Sigmoid colon (tissue), 7 donors: Measurements from ENCODE around the gene HHEX. TPM values are rescaled to one million over a fixed set of nuclear protein-coding genes. Genes with fewer than 3 reads are reported as not detected.

Experiments
- DNase-seq: peaks from one replicate; pipeline ENCODE4 v3.0.0-alpha.2; 2019
- H3K27ac ChIP-seq, 4 donors: fragments of 200-600 bp; sonication (generic); one replicate each; pipeline ENCODE4 v1.5.1; 2016 to 2019; ENCODE audit warnings: mild to moderate bottlenecking in 1 of 4
- H3K27me3 ChIP-seq, 3 donors: fragments of 200-600 bp; sonication (generic); one replicate each; pipeline ENCODE4 v1.5.1; 2019; ENCODE audit warnings: mild to moderate bottlenecking in 1 of 3
- H3K36me3 ChIP-seq, 4 donors: fragments of 200-600 bp; sonication (generic); one replicate each; pipeline ENCODE4 v1.5.1; 2016 to 2019
- H3K4me1 ChIP-seq, 4 donors: fragments of 200-600 bp; sonication (generic); one replicate each; pipeline ENCODE4 v1.5.1; 2017 to 2019
- H3K4me3 ChIP-seq, 4 donors: fragments of 200-600 bp; sonication (generic); one replicate each; pipeline ENCODE4 v1.5.1; 2017 to 2019; ENCODE audit warnings: mild to moderate bottlenecking in 2 of 4, moderate library complexity in 1 of 4
- H3K9me3 ChIP-seq, 4 donors: fragments of 200-600 bp in 3 of 4; sonication (generic) in 3 of 4; one replicate each; pipeline versions ENCODE4 v1.5.1 to v1.6.1; 2013 to 2019
- CTCF ChIP-seq, 4 experiments: fragments of 450-650 bp in 3 of 4; fragments of 200-600 bp in 1 of 4; IDR thresholded peaks; one replicate each; pipeline ENCODE4 v1.5.1; 2016 to 2019; ENCODE audit warnings: antibody characterized with exemption in 4 of 4, mild to moderate bottlenecking in 3 of 4, moderate library complexity in 2 of 4
- EP300 ChIP-seq, 4 donors: sonication (generic); formaldehyde crosslinking; IDR thresholded peaks; one replicate each; pipeline ENCODE4 v1.6.1; 2017; ENCODE audit warnings: antibody characterized with exemption in 4 of 4
- POLR2A ChIP-seq, 2 donors: fragments of 450-650 bp; IDR thresholded peaks; one replicate each; pipeline ENCODE4 v1.6.1; 2016; ENCODE audit warnings: antibody characterized with exemption in 2 of 2, mild to moderate bottlenecking in 2 of 2, moderate library complexity in 2 of 2
- POLR2AphosphoS5 ChIP-seq, 4 donors: sonication (generic); formaldehyde crosslinking; IDR thresholded peaks; one replicate each; pipeline ENCODE4 v1.6.1; 2017; ENCODE audit warnings: antibody characterized with exemption in 4 of 4
- WGBS, 2 donors: extraction: QIAGEN DNeasy Blood & Tissue Kit; methylation state at CpG; one replicate each; pipeline ENCODE4 v1.1.7; 2013; 5-methylcytosine and 5-hydroxymethylcytosine counted together
- intact Hi-C: fragments of 100-400 bp; cut with DNase I; formaldehyde crosslinking; loops from one replicate; pipeline ENCODE4 v1.15.1; 2023
- polyA plus RNA-seq, 3 donors: library from polyadenylated mRNA; stranded (reverse); fragments of 200-250 nt; gene quantifications; one replicate each; pipeline ENCODE4 v1.2.3, GENCODE V29; 2013
- total RNA-seq, 4 donors: library from RNA; depleted of rRNA; stranded (reverse); fragments of >200 nt; gene quantifications; one replicate each; pipeline ENCODE4 v1.1.0, GENCODE V29; 2016
- donor health status: healthy with polysubstance abuse.
- donor health status: Bipolar disorder and iron deficiency.
- donor health status: healthy.

Gene HHEX
- total and polyA plus RNA-seq, 7 donors: 2.8 to 13.2 (median 6.6) TPM

- DNase-seq: no peak
- intact Hi-C loops: no loop called here
- Histone ChIP-seq H3K4me3 (no peak overlapping the region), H3K4me1 (no peaks in the 10 kb centered on the region), H3K27me3 (no peaks in the 10 kb centered on the region), H3K9me3 (no peaks in the 10 kb centered on the region), H3K36me3 (no peaks in the 10 kb centered on the region), H3K27ac (no peak overlapping the region)
- TF ChIP-seq CTCF (IDR thresholded peaks at IDR 0.05): no peak
- WGBS, 2 donors: 69 to 71% methylated on average over 5 of the region's 5 CpGs
These were observed 30.5 kb downstream of the HHEX start for GRCh38 chr10:92719991-92720830.

- TF ChIP-seq POLR2A (IDR thresholded peaks at IDR 0.05) (no peak), CTCF (IDR thresholded peaks at IDR 0.05) (no peak), POLR2AphosphoS5 (IDR thresholded peaks at IDR 0.05) (no peak), EP300 (IDR thresholded peaks at IDR 0.05) (no peak)
- no peak overlapping the region for H3K4me3 ChIP-seq
- no peaks in the 10 kb centered on the region for H3K27me3 ChIP-seq
- no peak for DNase-seq
- H3K4me1 ChIP-seq: no peaks in the 10 kb centered on the region
- H3K27ac ChIP-seq: no peak overlapping the region
- no peaks in the 10 kb centered on the region for H3K36me3 ChIP-seq
- intact Hi-C loops: no loop called here
- no peaks in the 10 kb centered on the region for H3K9me3 ChIP-seq
These were observed 31.0 kb downstream of the HHEX start for GRCh38 chr10:92720831-92721165.

GRCh38 chr10:92722349-92722748 lies 32.6 kb downstream of the HHEX start:
- H3K4me1 ChIP-seq: no peaks in the 10 kb centered on the region
- H3K27me3 ChIP-seq: no peaks in the 10 kb centered on the region
- H3K36me3 ChIP-seq: no peaks in the 10 kb centered on the region
- no peak for TF ChIP-seq POLR2AphosphoS5 (IDR thresholded peaks at IDR 0.05)
- TF ChIP-seq CTCF (IDR thresholded peaks at IDR 0.05): no peak
- no peak for TF ChIP-seq EP300 (IDR thresholded peaks at IDR 0.05)
- TF ChIP-seq POLR2A (IDR thresholded peaks at IDR 0.05): no peak
- H3K4me3 ChIP-seq: no peak overlapping the region
- H3K9me3 ChIP-seq: no peaks in the 10 kb centered on the region
- H3K27ac ChIP-seq: no peak overlapping the region
- no peak for DNase-seq
- intact Hi-C loops: no loop called here

- intact Hi-C loops: no loop called here
- Histone ChIP-seq H3K36me3 (no peaks in the 10 kb centered on the region), H3K27me3 (no peaks in the 10 kb centered on the region), H3K27ac (no peak overlapping the region), H3K9me3 (no peaks in the 10 kb centered on the region), H3K4me1 (no peaks in the 10 kb centered on the region), H3K4me3 (no peak overlapping the region)
- DNase-seq: no peak
- TF ChIP-seq EP300 (IDR thresholded peaks at IDR 0.05) (no peak), POLR2AphosphoS5 (IDR thresholded peaks at IDR 0.05) (no peak), POLR2A (IDR thresholded peaks at IDR 0.05) (no peak), CTCF (IDR thresholded peaks at IDR 0.05) (no peak)
- WGBS, 2 donors: 92 to 94% methylated on average over 6 of the region's 6 CpGs
These were observed 37.4 kb downstream of the HHEX start for GRCh38 chr10:92727141-92727540.

- Histone ChIP-seq H3K4me1 (no peaks in the 10 kb centered on the region), H3K36me3 (no peaks in the 10 kb centered on the region), H3K4me3 (no peak overlapping the region), H3K27me3 (no peaks in the 10 kb centered on the region), H3K27ac (no peak overlapping the region), H3K9me3 (no peaks in the 10 kb centered on the region)
- intact Hi-C loops: no loop called here
- 69 to 73% methylated on average over 3 of the region's 3 CpGs for WGBS, 2 donors
- DNase-seq: no peak
- TF ChIP-seq POLR2A (IDR thresholded peaks at IDR 0.05): no peak
- no peak for TF ChIP-seq POLR2AphosphoS5 (IDR thresholded peaks at IDR 0.05)
- TF ChIP-seq EP300 (IDR thresholded peaks at IDR 0.05): no peak
- no peak for TF ChIP-seq CTCF (IDR thresholded peaks at IDR 0.05)
These were observed 37.8 kb downstream of the HHEX start for GRCh38 chr10:92727550-92727949.
